GM19467 (cell line): ENCODE data around the gene PPM1D.
"Not testable (repeated sequence)": the region's sequence is repeated elsewhere in the genome, so short reads cannot be mapped to it uniquely, and the experiment has no call there.

Source experiments
- ATAC-seq: cut with Tn5 transposase; IDR thresholded peaks from one replicate; pipeline ENCODE4 v1.9.1; 2021; ENCODE audit warnings: mild to moderate bottlenecking, moderate library complexity; ENCODE audit not compliant: unreplicated experiment

Gene PPM1D

DNA sequence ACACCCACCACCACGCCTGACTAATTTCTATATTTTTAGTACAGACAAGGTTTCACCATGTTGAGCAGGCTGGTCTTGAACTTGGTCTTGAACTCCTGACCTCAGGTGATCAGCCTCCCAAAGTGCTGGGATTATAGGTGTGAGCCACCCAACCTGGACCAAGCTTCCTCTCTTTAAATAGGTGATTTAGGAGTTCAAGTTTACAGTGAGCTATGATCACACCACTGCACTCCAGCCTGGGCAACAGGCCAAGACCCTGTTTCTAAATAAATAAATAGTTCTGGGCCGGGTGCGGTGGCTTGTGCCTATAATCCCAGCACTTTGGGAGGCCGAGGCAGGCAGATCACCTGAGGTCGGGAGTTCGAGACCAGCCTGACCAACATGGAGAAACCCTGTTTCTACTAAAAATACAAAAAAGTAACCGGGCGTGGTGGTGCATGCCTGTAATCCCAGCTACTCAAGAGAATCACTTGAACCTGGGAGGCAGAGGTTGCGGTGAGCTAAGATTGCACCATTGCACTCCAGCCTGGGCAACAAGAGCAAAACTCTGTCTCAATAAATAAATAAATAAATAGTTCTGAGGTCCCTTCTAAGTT, 6.5 kb upstream of the PPM1D start:
- ATAC-seq = not testable (repeated sequence)

DNA sequence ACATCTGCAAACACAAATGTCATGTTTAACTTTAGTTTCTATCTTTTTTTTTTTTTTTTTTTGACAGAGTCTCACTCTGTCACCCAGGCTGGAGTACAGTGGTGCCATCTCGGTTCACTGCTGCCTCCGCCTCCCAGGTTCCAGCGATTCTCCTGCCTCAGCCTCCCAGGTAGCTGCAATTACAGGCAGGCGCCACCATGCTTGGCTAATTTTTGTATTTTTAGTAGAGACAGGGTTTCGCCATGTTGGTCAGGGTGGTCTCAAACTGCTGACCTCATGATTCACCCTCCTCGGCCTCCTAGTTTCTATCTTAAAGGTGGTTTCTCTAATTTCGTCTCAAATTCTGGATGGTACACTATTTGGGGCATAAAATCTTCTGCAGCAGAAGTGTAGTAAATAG, 5.8 kb upstream of the PPM1D start:
- ATAC-seq = not testable (repeated sequence)

- ATAC-seq = no peak
Measured at GRCh38 chr17:60594734-60595133, 5.3 kb upstream of the PPM1D start.

DNA sequence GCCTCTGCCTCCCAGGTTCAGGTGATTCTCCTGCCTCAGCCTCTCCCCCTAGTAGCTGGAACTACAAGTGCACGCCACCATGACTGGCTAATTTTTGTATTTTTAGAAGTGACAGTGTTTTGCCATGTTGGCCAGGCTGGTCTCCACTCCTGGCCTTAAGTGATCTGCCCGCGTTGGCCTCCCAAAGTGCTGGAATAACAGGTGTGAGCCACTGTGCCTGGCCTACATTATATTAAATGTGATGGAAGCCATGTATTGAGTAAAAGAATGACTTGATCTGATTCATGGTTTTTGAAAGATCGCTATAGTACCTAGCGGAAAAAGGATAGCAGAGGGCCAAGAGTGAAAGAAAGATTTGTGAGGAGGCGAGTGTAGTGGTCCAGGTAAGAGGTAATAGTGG, 2.7 kb upstream of the PPM1D start:
- no peak for ATAC-seq

GRCh38 chr17:60598001-60598736, 1.8 kb upstream of the PPM1D start:
- ATAC-seq = no peak

DNA sequence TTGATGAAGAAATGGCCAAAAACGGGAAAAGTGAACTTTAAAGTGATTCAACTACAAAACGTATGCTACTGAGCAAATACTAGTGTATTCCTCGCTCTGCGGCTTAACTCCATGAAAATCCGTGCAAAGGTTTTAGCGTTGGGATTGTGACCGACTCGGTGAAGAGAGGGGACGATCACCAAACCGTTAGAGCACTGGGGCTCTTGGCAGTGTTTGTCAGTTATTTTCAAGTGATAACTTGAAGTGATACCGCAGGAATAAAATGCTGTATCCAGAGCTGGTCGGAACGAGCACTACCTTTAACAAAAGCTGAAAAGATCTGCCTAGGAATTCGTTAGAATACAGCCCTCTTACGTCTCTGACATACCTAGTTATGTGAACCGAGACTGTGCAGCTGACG, 773 bp upstream of the PPM1D start:
- ATAC-seq = no peak

DNA sequence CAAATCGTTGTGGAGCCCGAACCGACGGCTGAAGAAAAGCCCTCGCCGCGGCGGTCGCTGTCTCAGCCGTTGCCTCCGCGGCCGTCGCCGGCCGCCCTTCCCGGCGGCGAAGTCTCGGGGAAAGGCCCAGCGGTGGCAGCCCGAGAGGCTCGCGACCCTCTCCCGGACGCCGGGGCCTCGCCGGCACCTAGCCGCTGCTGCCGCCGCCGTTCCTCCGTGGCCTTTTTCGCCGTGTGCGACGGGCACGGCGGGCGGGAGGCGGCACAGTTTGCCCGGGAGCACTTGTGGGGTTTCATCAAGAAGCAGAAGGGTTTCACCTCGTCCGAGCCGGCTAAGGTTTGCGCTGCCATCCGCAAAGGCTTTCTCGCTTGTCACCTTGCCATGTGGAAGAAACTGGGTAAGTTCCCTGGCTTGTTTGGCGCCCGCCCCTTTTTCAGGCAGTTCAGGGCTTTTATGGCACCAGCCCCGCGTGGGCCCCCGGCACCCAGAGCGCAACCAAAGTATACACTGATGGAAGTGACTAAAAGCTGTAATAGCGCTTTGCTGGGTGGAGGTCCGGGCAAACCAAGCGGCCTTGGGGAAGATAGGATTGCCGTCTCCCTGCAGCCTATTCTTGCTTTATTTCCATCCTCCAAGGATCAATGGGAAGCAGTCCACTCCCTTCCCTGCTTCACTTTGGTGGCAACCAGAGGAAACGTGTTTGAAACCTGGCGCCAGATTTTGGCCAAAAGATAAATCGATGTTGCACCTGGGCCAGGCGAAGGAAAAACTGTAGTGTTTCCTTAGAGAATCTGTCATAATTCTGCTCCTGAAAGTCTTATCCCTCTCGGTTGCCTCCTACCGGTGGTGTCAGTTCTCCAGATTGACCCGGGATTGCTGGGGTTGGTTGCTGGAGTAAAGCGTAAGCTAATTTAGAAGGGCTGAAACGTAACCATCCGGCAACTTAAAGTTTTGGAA, 775 bp downstream of the PPM1D start:
- ATAC-seq = peak; percentile 16

GRCh38 chr17:60601447-60602384, 1.7 kb downstream of the PPM1D start:
- no peak for ATAC-seq

DNA sequence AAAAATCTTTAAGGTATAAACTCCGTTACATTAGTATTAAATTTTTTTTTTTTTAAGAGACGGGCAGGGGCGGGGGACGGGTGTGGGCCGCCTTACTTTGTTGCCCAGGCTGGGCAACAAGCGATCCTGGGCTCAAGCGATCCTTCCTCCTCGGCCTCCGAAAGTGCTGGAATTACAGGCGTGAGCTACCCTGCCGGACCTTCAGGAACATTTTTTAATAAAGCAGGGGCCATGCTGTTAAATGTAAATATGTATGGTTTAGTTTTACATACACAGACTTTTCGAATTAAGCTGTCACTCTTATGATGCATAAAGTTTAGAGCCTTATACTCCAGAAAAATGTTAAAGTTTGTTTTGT, 2.4 kb downstream of the PPM1D start:
- ATAC-seq = no peak

DNA sequence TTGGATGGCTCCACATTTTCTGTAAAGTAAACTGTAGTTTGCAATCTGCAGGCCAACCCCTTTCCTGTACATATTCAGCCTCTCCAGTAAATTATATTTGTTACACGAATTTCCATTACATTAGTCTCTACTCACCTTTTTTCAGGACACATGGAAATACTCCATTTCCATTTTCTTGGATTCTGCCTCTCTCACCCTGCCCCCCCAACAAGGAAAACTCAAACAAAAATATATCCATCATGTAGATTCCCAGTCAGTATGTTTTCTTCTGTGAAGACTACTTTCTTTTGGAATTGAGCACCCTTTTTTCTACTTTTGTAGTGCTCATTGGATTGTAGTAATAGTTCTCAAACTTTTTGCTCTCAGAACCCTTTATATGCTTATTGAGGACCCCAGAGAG, 2.9 kb downstream of the PPM1D start:
- no peak for ATAC-seq

DNA sequence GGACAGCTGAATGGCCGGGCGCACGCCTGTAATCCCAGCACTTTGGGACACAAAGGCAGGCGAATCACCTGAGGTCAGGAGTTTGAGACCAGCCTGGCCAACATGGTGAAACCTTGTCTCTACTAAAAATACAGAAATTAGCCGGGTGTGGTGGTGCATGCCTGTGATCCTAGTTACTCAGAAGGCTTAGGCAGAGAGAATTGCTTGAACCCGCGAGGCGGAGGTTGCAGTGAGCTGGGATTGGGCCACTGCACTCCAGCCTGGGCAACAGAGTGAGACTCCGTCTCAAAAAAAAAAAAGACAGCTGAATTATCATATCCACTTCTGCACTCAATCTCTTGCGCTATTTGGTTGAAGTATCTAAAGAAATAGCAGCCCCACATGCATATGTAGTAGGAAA, 3.5 kb downstream of the PPM1D start:
- not testable (repeated sequence) for ATAC-seq

GRCh38 chr17:60604686-60605334, 4.8 kb downstream of the PPM1D start:
- ATAC-seq = no peak

DNA sequence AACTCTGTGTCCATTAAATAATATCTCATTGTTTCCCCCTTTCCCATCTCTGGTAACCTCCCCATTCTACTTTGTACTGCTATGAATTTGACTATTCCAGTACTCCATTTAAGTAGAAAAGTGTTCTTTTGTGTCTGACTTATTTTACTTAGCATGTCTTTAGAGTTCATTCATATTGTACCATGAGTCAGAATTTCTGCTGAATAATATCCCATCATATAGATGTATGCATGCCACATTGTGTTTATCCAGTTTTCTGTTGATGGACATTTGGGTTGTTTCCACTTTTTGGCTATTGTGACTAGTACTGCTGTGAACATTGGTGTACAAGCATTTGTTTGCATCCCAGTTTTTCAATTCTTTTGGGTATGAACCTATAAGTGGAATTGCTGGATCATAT, 6.0 kb downstream of the PPM1D start:
- no peak for ATAC-seq

- no peak for ATAC-seq
Measured at GRCh38 chr17:60610473-60610872, 10.5 kb downstream of the PPM1D start.

DNA sequence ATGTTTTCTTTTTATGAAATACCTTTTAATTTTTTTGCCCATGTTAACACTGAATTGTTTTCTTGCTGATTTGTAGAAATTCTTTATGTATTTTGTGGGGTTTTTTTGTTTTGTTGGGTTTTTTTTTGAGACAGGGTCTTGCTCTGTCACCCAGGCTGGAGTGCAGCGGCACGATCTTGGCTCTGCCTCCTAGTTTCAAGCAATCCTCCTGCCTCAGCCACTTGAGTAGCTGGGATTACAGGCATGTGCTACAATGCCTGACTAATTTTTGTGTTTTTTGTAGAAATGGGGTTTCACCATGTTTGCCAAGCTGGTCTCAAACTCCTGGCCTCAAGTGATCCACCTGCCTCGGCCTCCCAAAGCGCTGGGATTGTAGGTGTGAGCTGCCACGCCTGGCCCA, 11.3 kb downstream of the PPM1D start:
- ATAC-seq = not testable (repeated sequence)

DNA sequence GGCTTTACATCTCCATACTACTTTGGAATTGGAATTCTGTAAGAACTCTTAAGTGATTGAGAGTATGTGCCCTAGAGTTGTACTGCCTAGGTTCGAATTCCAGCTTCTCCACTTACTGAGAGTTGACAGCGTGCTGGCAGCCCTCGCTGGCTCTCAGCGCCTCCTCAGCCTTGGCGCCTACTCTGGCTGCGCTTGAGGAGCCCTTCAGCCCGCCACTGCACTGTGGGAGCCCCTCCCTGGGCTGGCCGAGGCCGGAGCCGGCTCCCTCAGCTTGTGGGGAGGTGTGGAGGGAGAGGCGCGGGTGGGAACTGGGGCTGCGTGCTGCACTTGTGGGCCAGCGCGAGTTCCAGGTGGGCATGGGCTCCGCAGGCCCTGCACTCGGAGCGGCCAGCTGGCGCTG, 13.3 kb downstream of the PPM1D start:
- ATAC-seq = no peak

DNA sequence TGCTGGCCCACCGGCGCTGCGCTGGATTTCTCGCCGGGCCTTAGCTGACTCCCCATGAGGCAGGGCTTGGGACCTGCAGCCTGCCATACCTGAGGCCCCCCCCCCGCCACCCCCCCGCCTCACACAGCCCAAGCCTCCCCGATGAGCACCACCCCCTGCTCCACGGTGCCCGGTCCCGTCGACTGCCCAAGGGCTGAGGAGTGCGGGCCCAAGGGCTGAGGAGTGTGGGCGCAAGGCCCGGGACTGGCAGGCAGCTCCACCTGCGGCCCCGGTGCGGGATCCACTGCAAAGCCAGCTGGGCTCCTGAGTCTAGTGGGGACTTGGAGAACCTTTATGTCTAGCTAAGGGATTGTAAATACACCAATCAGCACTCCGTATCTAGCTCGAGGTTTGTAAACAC, 13.8 kb downstream of the PPM1D start:
- not testable (repeated sequence) for ATAC-seq

DNA sequence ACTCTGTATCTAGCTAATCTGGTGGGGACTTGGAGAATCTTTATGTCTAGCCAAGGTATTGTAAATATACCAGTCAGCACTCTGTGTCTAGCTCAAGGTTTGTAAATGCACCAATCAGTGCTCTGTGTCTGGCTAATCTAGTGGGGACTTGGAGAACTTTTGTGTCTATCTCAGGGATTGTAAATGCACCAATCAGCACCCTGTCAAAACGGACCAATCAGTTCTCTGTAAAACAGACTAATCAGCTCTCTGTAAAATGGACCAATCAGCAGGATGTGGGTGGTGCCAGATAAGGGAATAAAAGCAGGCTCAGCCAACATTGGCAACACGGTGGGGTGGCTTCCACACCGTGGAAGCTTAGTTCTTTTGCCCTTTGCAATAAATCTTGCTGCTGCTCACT, 14.3 kb downstream of the PPM1D start:
- not testable (repeated sequence) for ATAC-seq

DNA sequence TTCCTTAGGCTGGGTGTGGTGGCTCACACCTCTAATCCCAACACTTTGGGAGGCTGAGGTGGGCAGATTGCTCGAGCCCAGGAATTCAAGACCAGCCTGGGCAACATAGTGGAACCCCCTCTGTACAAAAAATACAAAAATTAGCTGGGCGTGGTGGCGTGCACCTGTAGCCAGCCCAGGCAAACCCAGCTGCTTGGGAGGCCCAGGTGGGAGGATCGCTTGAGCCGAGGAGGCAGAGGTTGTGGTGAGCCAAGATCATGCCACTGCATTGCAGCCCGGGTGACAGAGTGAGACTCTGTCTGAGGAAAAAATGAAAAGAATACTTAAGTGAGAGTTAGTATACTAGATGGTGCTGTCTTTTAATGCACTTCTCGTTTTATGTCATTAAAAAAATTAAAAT, 15.1 kb downstream of the PPM1D start:
- ATAC-seq = no peak

DNA sequence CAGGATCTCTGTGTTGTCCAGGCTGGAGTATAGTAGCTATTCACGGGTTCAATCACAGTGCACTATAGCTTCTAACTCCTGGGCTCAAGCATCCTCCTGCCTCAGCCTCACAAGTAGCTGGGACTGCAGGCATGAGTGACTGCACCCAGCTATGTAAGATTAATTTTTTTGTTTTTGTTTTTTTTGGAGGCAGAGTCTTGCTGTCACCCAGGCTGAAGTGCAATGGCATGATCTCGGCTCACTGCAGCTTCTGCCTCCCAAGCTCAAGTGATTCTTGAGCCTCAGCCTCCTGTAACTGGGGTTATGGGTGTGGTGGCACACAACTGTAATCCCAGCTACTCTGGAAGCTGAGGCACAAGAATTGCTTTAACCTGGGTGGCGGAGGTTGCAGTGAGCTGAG, 15.8 kb downstream of the PPM1D start:
- ATAC-seq = no peak
